Middle frontal gyrus (tissue), 1 donor: Measurements from ENCODE around the gene SUSD3.

ENCODE experiments used
- DNase-seq: peaks from one replicate; pipeline ENCODE4 v3.0.0-alpha.2; 2015; ENCODE audit warnings: low spot score; ENCODE audit errors: extremely low spot score

The SUSD3 gene

DNA sequence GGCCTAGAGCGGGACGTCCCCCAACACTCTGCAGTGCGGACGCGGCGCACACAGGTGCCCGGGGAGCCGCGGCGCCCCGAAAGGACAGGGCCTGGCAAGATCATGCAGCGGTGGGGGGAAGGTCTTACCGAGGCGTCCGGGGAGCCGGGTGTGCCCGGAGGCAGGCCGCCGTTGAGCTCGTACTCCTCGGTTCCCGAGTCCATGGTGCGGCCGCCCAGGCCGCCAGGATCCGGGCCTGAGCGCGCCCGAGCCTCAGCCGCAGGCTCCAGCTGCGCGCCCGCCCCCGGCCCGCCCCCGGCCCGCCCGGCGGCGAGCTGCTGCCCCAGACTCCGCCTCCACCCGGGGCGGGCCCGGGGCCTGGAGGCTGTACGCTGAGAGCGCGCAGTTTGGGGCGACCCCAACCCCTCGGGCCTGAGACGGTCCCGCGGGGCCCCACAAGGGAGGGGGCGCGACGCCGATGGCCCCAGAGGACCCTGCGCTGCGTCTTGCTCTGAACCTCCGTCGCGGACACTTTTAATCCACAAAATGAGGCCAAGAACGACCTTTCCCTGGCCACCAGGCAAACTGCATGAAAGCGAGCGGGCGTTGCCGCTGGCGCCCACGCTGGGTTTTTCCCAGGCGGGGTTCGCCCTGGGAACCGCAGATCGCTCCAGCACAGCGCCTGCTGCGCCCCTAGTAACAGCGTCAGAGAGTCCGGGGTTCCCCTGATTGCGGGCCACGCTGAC, 75.7 kb downstream of the SUSD3 start, which contains the start of gene NINJ1:
TSS of gene NINJ1 (minus strand) at position 237 of the 725 bp plus-strand sequence. CDS start at position 203, 34 bp downstream.
- no peak for DNase-seq
